Esophagus muscularis mucosa (tissue), 4 donors: ENCODE results near the gene DCC.

Source experiments
- CTCF ChIP-seq, 3 experiments: fragments of 200-600 bp in 2 of 3; fragments of 450-650 bp in 1 of 3; sonication (generic) in 2 of 3; IDR thresholded peaks; one replicate each; pipeline ENCODE4 v1.5.1; 2017 to 2019; ENCODE audit warnings: antibody characterized with exemption in 3 of 3, mild to moderate bottlenecking in 2 of 3, moderate library complexity in 1 of 3
- EP300 ChIP-seq: sonication (generic); formaldehyde crosslinking; IDR thresholded peaks from one replicate; pipeline ENCODE4 v1.6.1; 2017; ENCODE audit warnings: antibody characterized with exemption
- POLR2A ChIP-seq: fragments of 450-650 bp; IDR thresholded peaks from one replicate; pipeline ENCODE4 v1.6.1; 2017; ENCODE audit warnings: antibody characterized with exemption, moderate library complexity, mild to moderate bottlenecking, low read depth

DNA sequence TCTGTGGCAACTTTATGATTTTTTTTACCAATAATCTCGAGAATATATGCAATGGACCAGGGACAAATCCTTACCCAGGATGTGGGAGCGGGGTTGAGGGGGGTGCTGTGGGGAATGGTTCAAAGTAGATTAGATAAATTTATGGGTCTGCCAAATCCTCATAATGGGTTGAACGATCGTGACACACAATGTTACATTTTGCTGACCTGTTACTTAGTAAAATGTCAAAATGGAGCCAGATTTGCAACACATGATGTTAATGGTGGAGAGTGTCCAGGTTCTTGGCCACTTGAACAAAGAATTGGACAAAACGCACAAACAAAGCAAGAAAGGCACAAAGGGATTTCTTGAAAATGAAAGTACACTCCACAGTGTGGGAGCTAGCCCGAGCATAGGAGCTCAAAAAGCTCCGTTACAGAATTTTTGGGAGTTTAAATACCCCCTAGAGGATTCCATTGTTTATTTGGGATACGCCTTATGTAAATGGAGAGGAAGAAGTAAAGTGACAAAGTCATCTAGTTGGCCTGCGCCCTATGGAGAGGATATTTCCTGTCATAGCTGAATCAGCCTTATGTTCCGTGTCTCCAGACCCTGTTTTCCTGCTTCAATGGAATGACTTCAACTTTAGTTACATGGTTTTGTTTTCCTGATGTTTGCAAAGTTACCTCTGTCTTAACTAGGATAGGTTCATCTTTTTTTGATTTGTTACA, 776.0 kb downstream of the DCC start:
- TF ChIP-seq POLR2A: no peak
- no peak for TF ChIP-seq CTCF (IDR thresholded peaks at IDR 0.05)
- no peak for TF ChIP-seq EP300
